H1 (cell line): ENCODE measurements around the gene CHRNA3. TPM values are rescaled to one million over a fixed set of nuclear protein-coding genes. Genes with fewer than 3 reads are reported as not detected.

ENCODE experiments used
- CTCF ChIA-PET: fragments of 300-600 bp; sonication (Branson Sonifier 250); formaldehyde crosslinking; loops from one replicate; lab custom pipeline; 2021; ENCODE audit not compliant: partially characterized antibody; lab: Charles Lee
- POLR2A ChIA-PET: fragments of 300-600 bp; sonication (Branson Sonifier 250); formaldehyde crosslinking; loops from one replicate; lab custom pipeline; 2021; ENCODE audit warnings: inconsistent platforms; ENCODE audit not compliant: partially characterized antibody; lab: Charles Lee
- DNase-seq, 2 experiments: peaks; one replicate each; pipeline versions ENCODE4 v3.0.0 to v3.0.0-alpha.2; 2010 to 2022; ENCODE audit warnings: low spot score in 2 of 2, low read depth in 1 of 2, mixed read lengths in 1 of 2
- FAIRE-seq: peaks from 2 replicates; lab custom pipeline; 2011; peaks lifted over from hg19 to GRCh38; lab: Jason Lieb, UNC
- H2AFZ ChIP-seq: 2 replicates; pipeline ENCODE4 v1.8.1; 2012; ENCODE audit warnings: low read length, inconsistent platforms
- H2AK5ac ChIP-seq: 2 replicates; pipeline ENCODE4 v1.6.1; 2013; ENCODE audit warnings: low read depth, low read length
- H2BK120ac ChIP-seq: replicated peaks from 2 replicates; pipeline ENCODE3; 2013; ENCODE audit warnings: low read depth, low read length, inconsistent platforms
- H2BK12ac ChIP-seq: 2 replicates; pipeline ENCODE4 v1.6.1; 2013; ENCODE audit warnings: low read depth, low read length
- H2BK15ac ChIP-seq: 2 replicates; pipeline ENCODE4 v1.6.1; 2013; ENCODE audit warnings: low read length
- H2BK20ac ChIP-seq: 2 replicates; pipeline ENCODE4 v1.6.1; 2013; ENCODE audit warnings: low read length
- H2BK5ac ChIP-seq: 2 replicates; pipeline ENCODE4 v1.6.1; 2013; ENCODE audit warnings: low read depth, low read length
- H3K14ac ChIP-seq: 2 replicates; pipeline ENCODE4 v1.6.1; 2013; ENCODE audit warnings: inconsistent platforms; ENCODE audit not compliant: insufficient read length
- H3K18ac ChIP-seq: 2 replicates; pipeline ENCODE4 v1.6.1; 2013; ENCODE audit warnings: low read length; ENCODE audit errors: extremely low read depth
- H3K23ac ChIP-seq: 2 replicates; pipeline ENCODE4 v1.6.1; 2013; ENCODE audit warnings: inconsistent platforms; ENCODE audit not compliant: insufficient read length
- H3K23me2 ChIP-seq: 2 replicates; pipeline ENCODE4 v1.6.1; 2013; ENCODE audit warnings: low read depth, low read length
- H3K27ac ChIP-seq: 2 replicates; pipeline ENCODE4 v1.6.1; 2011; ENCODE audit warnings: low read depth, low read length, inconsistent platforms
- H3K27me3 ChIP-seq, 4 experiments: replicated peaks in 1 of 4; 1 replicate in 1 of 4; 2 replicates in 3 of 4; pipeline versions ENCODE4 v1.6.1 to v1.8.1; 2011 to 2013; ENCODE audit warnings: low read length in 3 of 4, mild to moderate bottlenecking in 3 of 4, inconsistent platforms in 2 of 4, mixed read lengths in 2 of 4, moderate library complexity in 1 of 4; ENCODE audit not compliant: control insufficient read depth in 3 of 4, insufficient read depth in 3 of 4; ENCODE audit errors: extremely low read depth in 1 of 4
- H3K36me3 ChIP-seq, 4 experiments: 2 replicates each; pipeline versions ENCODE4 v1.6.1 to v1.8.1; 2011 to 2013; ENCODE audit warnings: mild to moderate bottlenecking in 4 of 4, low read length in 3 of 4, moderate library complexity in 2 of 4, control low read depth in 1 of 4, inconsistent platforms in 1 of 4; ENCODE audit not compliant: insufficient read depth in 4 of 4, control insufficient read depth in 2 of 4
- H3K4ac ChIP-seq: replicated peaks from 2 replicates; pipeline ENCODE3; 2013; ENCODE audit warnings: low read length, low read depth, mixed read lengths, inconsistent platforms; ENCODE audit not compliant: insufficient read length
- H3K4me1 ChIP-seq, 4 experiments: replicated peaks in 1 of 4; 1 replicate in 1 of 4; 2 replicates in 3 of 4; pipeline versions ENCODE4 v1.6.1 to v1.8.1; 2011 to 2013; ENCODE audit warnings: low read length in 3 of 4, inconsistent platforms in 2 of 4, mixed read lengths in 1 of 4; ENCODE audit not compliant: insufficient read depth in 4 of 4, control insufficient read depth in 3 of 4
- H3K4me2 ChIP-seq, 2 experiments: 2 replicates each; pipeline versions ENCODE4 v1.6.1 to v1.8.1; 2011 to 2013; ENCODE audit warnings: low read depth in 2 of 2, low read length in 2 of 2, control low read depth in 1 of 2, inconsistent platforms in 1 of 2, mild to moderate bottlenecking in 1 of 2; ENCODE audit not compliant: insufficient read depth in 1 of 2
- H3K4me3 ChIP-seq, 4 experiments: fragments of 200-600, 300-600 bp in 1 of 4; sonication (generic), shearing (Covaris generic), sonication (Bioruptor Twin) in 1 of 4; 2 replicates each; pipeline versions ENCODE4 v1.5.1 to v1.8.1; 2011 to 2016; ENCODE audit warnings: low read length in 4 of 4, low read depth in 3 of 4, control low read depth in 2 of 4, inconsistent platforms in 2 of 4, mild to moderate bottlenecking in 2 of 4, mixed read lengths in 1 of 4, moderate library complexity in 1 of 4; ENCODE audit not compliant: insufficient read depth in 2 of 4; ENCODE audit errors: extremely low read depth in 1 of 4
- H3K56ac ChIP-seq: replicated peaks from 2 replicates; pipeline ENCODE3; 2013; ENCODE audit warnings: low read depth, mild to moderate bottlenecking, mixed read lengths, low read length, inconsistent platforms; ENCODE audit not compliant: insufficient read length
- H3K79me1 ChIP-seq: 2 replicates; pipeline ENCODE4 v1.6.1; 2013; ENCODE audit warnings: low read depth, low read length, control low read depth
- H3K79me2 ChIP-seq, 2 experiments: 2 replicates each; pipeline versions ENCODE4 v1.6.1 to v1.8.1; 2012 to 2013; ENCODE audit warnings: low read length in 2 of 2, mild to moderate bottlenecking in 2 of 2, inconsistent platforms in 1 of 2; ENCODE audit not compliant: insufficient read depth in 2 of 2, control insufficient read depth in 1 of 2
- H3K9ac ChIP-seq, 4 experiments: replicated peaks in 1 of 4; 1 replicate in 1 of 4; 2 replicates in 3 of 4; pipeline versions ENCODE4 v1.6.1 to v1.8.1; 2011 to 2013; ENCODE audit warnings: low read depth in 3 of 4, low read length in 3 of 4, control low read depth in 2 of 4, mild to moderate bottlenecking in 2 of 4, moderate library complexity in 2 of 4, inconsistent platforms in 1 of 4; ENCODE audit errors: extremely low read depth in 1 of 4
- H3K9me3 ChIP-seq, 2 experiments: 2 replicates each; pipeline versions ENCODE4 v1.6.1 to v1.8.1; 2012 to 2013; ENCODE audit warnings: mild to moderate bottlenecking in 2 of 2, moderate library complexity in 2 of 2, control low read depth in 1 of 2, inconsistent platforms in 1 of 2, low read depth in 1 of 2, low read length in 1 of 2, mixed read lengths in 1 of 2; ENCODE audit not compliant: insufficient read depth in 2 of 2
- H4K20me1 ChIP-seq, 2 experiments: replicated peaks in 1 of 2; 2 replicates each; pipeline versions ENCODE3 to v1.8.1; 2011 to 2013; ENCODE audit warnings: inconsistent platforms in 2 of 2, low read length in 2 of 2, mild to moderate bottlenecking in 1 of 2; ENCODE audit not compliant: insufficient read depth in 2 of 2, control insufficient read depth in 1 of 2
- H4K5ac ChIP-seq: 2 replicates; pipeline ENCODE4 v1.6.1; 2013; ENCODE audit warnings: low read length, low read depth, mixed read lengths, inconsistent platforms; ENCODE audit not compliant: insufficient read length
- H4K8ac ChIP-seq: 2 replicates; pipeline ENCODE4 v1.8.0; 2013; ENCODE audit warnings: mild to moderate bottlenecking, moderate library complexity, low read length, inconsistent platforms; ENCODE audit not compliant: insufficient read depth; ENCODE audit errors: extremely low read depth
- H4K91ac ChIP-seq: replicated peaks from 2 replicates; pipeline ENCODE3; 2013; ENCODE audit warnings: low read length, mixed read lengths, inconsistent platforms; ENCODE audit not compliant: insufficient read length
- EP300 ChIP-seq, 2 experiments: IDR thresholded peaks; 1 replicate in 1 of 2; 2 replicates in 1 of 2; pipeline ENCODE4 v1.6.1; 2011 to 2012; ENCODE audit warnings: low read depth in 2 of 2, low read length in 2 of 2, mild to moderate bottlenecking in 2 of 2, borderline replicate concordance in 1 of 2, inconsistent platforms in 1 of 2, moderate library complexity in 1 of 2
- KDM1A ChIP-seq: fragments of 200-600, 300-600 bp; sonication (generic); IDR thresholded peaks from 2 replicates; pipeline ENCODE4 v1.7.1; 2016; ENCODE audit warnings: mild to moderate bottlenecking, low read length, borderline replicate concordance
- PHF8 ChIP-seq: fragments of 200-600 bp; sonication (generic); conservative IDR thresholded peaks from 2 replicates; pipeline ENCODE4 v1.7.1; 2012; ENCODE audit warnings: low read depth, mild to moderate bottlenecking, inconsistent platforms, low read length, moderate library complexity
- RNF2 ChIP-seq: fragments of 200-900, 300-1000 bp; sonication (generic); IDR thresholded peaks from 2 replicates; pipeline ENCODE4 v1.7.1; 2016; ENCODE audit warnings: borderline replicate concordance, low read depth, mild to moderate bottlenecking, antibody characterized with exemption, low read length; ENCODE audit not compliant: poor library complexity, severe bottlenecking; ENCODE audit errors: missing control alignments
- SIN3A ChIP-seq, 2 experiments: IDR thresholded peaks in 1 of 2; conservative IDR thresholded peaks in 1 of 2; 2 replicates each; pipeline ENCODE4 v1.6.1; 2011 to 2012; ENCODE audit warnings: low read length in 2 of 2, improper control_type of control experiment in 1 of 2, low read depth in 1 of 2, mild to moderate bottlenecking in 1 of 2
- SUZ12 ChIP-seq: fragments of 200-600 bp; sonication (generic); IDR thresholded peaks from 2 replicates; pipeline ENCODE4 v1.6.1; 2012; ENCODE audit warnings: mild to moderate bottlenecking, inconsistent platforms, low read length, moderate library complexity, mixed read lengths
- TAF7 ChIP-seq: optimal IDR thresholded peaks from 2 replicates; pipeline ENCODE3; 2011; ENCODE audit warnings: low read depth, mild to moderate bottlenecking, inconsistent platforms, low read length, moderate library complexity, borderline replicate concordance
- TCF12 ChIP-seq: IDR thresholded peaks from 2 replicates; pipeline ENCODE4 v1.6.1; 2011; ENCODE audit warnings: low read depth, mild to moderate bottlenecking, low read length
- USF2 ChIP-seq: IDR thresholded peaks from 2 replicates; pipeline ENCODE4 v1.6.1; 2011; ENCODE audit warnings: low read length, improper control_type of control experiment
- WGBS, 2 experiments: shearing (Covaris generic) in 1 of 2; methylation state at CpG; one replicate each; pipeline versions ENCODE4 v1.1.6 to v1.1.7; 2013 to 2015; ENCODE audit warnings: low lambda C conversion rate in 2 of 2, mixed read lengths in 2 of 2, inconsistent platforms in 1 of 2, low coverage in 1 of 2, missing lambda C conversion rate in 1 of 2; ENCODE audit not compliant: insufficient replicate concordance in 2 of 2, insufficient coverage in 1 of 2, insufficient read length in 1 of 2; ENCODE audit errors: extremely low coverage in 1 of 2, missing lambda C conversion rate in 1 of 2; 5-methylcytosine and 5-hydroxymethylcytosine counted together
- polyA plus RNA-seq, 7 experiments: library from polyadenylated mRNA; depleted of rRNA in 3 of 7; stranded (reverse) in 5 of 7; unstranded in 2 of 7; fragments of >200 nt in 5 of 7; fragments of 200-250 nt in 2 of 7; gene quantifications; 1 replicate in 5 of 7; 2 replicates in 1 of 7; 4 replicates in 1 of 7; pipeline versions ENCODE4 v1.2.1 to v1.2.3, GENCODE V29; 2011 to 2013; ENCODE audit warnings: missing spikeins in 2 of 7, mixed read lengths in 2 of 7
- total RNA-seq: library from RNA; stranded (reverse); fragmentation: NEBNext Ultra II Directional; extraction: Animal tissue kit (Norgen Biotek cat#: 25700); gene quantifications from 2 replicates; pipeline ENCODE4 v1.2.1, GENCODE V29; 2021
- TF ChIP-seq, protein P1 (sequence below): IDR thresholded peaks from 2 replicates; pipeline ENCODE4 v1.6.1; 2012; ENCODE audit warnings: inconsistent platforms

Gene CHRNA3
- total and polyA plus RNA-seq, 2 of the 8 experiments (the other 6 are each of a cell fraction or from before 2014, with no cell fraction given) = 2.1 to 4.7 TPM

DNA sequence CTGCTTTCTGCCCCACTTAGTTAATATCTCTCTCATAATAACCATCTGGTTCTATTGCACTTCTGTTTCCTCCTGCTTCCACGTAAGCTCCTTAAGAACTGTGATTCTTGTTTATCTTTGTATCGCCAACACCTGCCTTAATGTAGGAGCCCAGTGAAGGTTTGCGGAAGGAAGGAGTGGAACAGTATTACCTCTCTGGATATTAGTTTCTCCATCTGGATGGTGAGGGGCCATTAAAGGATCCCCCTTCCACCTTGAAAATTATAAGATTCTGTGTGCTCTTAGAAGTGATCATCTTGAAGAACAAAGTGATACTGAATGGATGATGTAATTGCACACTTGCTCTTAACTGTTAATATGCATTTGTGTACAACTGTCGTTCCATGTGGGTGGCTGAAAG is 53.3 kb downstream of the CHRNA3 start:
- Histone ChIP-seq H3K14ac (no peak overlapping the region), H3K18ac (no peak overlapping the region), H4K5ac (no peak overlapping the region), H2BK120ac (no peak overlapping the region), H2AFZ (no peak overlapping the region), H3K4me2 (peak overlapping the region; percentile 3 to 4; a peak in 2 of 4 replicates), H3K27ac (no peak overlapping the region), H3K23ac (no peak overlapping the region), H4K20me1 (no peaks in the 10 kb centered on the region), H3K36me3 (no peaks in the 10 kb centered on the region), H3K9ac (no peak overlapping the region), H2AK5ac (no peak overlapping the region), H3K4me3 (0 out of 8 replicates have a peak overlapping the region, but pooled peaks of 1 of the 4 experiments have one; percentile 3), H2BK5ac (no peak overlapping the region), H3K56ac (no peak overlapping the region), H3K23me2 (peaks cover 5% of the 10 kb centered on the region; the same call in 1 of the 2 replicates), H3K9me3 (no peaks in the 10 kb centered on the region), H4K8ac (no peak overlapping the region), H3K79me1 (no peaks in the 10 kb centered on the region), H4K91ac (no peak overlapping the region), H2BK15ac (no peak overlapping the region), H3K4me1 (peaks cover 3 to 10% (median 4%) of the 10 kb centered on the region in 4 experiments; a peak in 6 of 7 replicates), H2BK20ac (no peak overlapping the region), H3K4ac (no peak overlapping the region), H3K79me2 (peaks cover 0 to 43% of the 10 kb centered on the region in 2 experiments; a peak in 2 of 4 replicates), H3K27me3 (no peaks in the 10 kb centered on the region), H2BK12ac (no peak overlapping the region)
- WGBS, 2 experiments = 90% methylated on average over 4 of the region's 4 CpGs; no CpG with 5 or more reads in 1 of the 2 experiments
- FAIRE-seq (no peak), DNase-seq (no peak)
- CTCF ChIA-PET = interaction anchor here (1.5 to 1.7 kb wide), 2 partner anchors 10 to 260 kb away, joined by 4 to 5 read pairs; no protein-coding TSS in a partner anchor
- POLR2A ChIA-PET = no interaction called here
- TF ChIP-seq KDM1A (no peak), EP300 (IDR thresholded peaks at IDR 0.05; ENCODE audit: borderline replicate concordance in 1 of 2, low read depth in 2 of 2, low read length in 2 of 2) (no peak), SIN3A (conservative IDR thresholded peaks at IDR 0.05 in 1 of 2, IDR thresholded peaks at IDR 0.05 in 1 of 2; ENCODE audit: low read depth in 1 of 2, low read length in 2 of 2) (no peak), RNF2 (no peak), USF2 (no peak), PHF8 (no peak), TAF7 (no peak), TCF12 (no peak), SUZ12 (no peak)
- TF ChIP-seq, protein P1, sequence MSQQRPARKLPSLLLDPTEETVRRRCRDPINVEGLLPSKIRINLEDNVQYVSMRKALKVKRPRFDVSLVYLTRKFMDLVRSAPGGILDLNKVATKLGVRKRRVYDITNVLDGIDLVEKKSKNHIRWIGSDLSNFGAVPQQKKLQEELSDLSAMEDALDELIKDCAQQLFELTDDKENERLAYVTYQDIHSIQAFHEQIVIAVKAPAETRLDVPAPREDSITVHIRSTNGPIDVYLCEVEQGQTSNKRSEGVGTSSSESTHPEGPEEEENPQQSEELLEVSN = no peak
